Adipocyte (in vitro differentiated cells): ENCODE measurements around the gene FOXC2.
A peak's percentile ranks its signal among the peaks of the same experiment; 100 is the strongest.

Experiments used
- DNase-seq: peaks from one replicate; pipeline ENCODE4 v3.0.0-alpha.2; 2015; ENCODE audit warnings: low read depth
- H3K27me3 ChIP-seq: replicated peaks from 2 replicates; pipeline ENCODE4 v1.7.0; 2013; ENCODE audit warnings: mild to moderate bottlenecking, low read length, moderate library complexity; ENCODE audit not compliant: control insufficient read depth, insufficient read depth
- H3K36me3 ChIP-seq: 2 replicates; pipeline ENCODE4 v1.7.0; 2013; ENCODE audit warnings: low read length, mild to moderate bottlenecking, moderate library complexity; ENCODE audit not compliant: control insufficient read depth, insufficient read depth, severe bottlenecking
- H3K4me1 ChIP-seq: 2 replicates; pipeline ENCODE4 v1.7.0; 2013; ENCODE audit warnings: mild to moderate bottlenecking, low read length, moderate library complexity; ENCODE audit not compliant: control insufficient read depth, insufficient read depth
- H3K4me3 ChIP-seq: 2 replicates; pipeline ENCODE4 v1.7.0; 2013; ENCODE audit warnings: mild to moderate bottlenecking, low read length, moderate library complexity
- H3K9ac ChIP-seq: 2 replicates; pipeline ENCODE4 v1.7.0; 2013; ENCODE audit warnings: mild to moderate bottlenecking, low read length, moderate library complexity
- H3K9me3 ChIP-seq: 2 replicates; pipeline ENCODE4 v1.7.0; 2013; ENCODE audit warnings: mild to moderate bottlenecking, low read length, moderate library complexity; ENCODE audit not compliant: control insufficient read depth

Gene FOXC2

DNA sequence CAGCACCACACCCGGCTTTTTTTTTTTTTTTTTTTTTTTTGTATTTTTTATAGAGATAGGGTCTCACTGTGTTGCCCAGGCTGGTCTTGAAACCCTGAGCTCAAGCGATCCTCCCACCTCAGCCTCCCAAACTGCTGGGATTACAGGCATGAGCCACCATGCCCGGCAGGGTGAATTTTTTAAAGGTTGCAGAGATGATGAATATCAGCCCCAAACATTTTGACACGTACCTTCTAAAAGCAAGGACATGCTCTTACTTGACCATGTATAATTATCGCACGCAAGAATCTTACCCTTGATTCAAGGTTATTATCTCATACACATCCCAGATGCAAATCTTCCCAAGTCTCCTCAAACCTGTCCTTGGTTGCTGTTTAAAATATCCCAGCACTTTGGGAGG is 4.3 kb upstream of the FOXC2 start:
- Histone ChIP-seq H3K4me3 (no peak overlapping the region), H3K9ac (no peak overlapping the region), H3K9me3 (no peaks in the 10 kb centered on the region), H3K27me3 (peaks cover 15% of the 10 kb centered on the region), H3K4me1 (peaks cover 9% of the 10 kb centered on the region), H3K36me3 (no peaks in the 10 kb centered on the region)
- no peak for DNase-seq

DNA sequence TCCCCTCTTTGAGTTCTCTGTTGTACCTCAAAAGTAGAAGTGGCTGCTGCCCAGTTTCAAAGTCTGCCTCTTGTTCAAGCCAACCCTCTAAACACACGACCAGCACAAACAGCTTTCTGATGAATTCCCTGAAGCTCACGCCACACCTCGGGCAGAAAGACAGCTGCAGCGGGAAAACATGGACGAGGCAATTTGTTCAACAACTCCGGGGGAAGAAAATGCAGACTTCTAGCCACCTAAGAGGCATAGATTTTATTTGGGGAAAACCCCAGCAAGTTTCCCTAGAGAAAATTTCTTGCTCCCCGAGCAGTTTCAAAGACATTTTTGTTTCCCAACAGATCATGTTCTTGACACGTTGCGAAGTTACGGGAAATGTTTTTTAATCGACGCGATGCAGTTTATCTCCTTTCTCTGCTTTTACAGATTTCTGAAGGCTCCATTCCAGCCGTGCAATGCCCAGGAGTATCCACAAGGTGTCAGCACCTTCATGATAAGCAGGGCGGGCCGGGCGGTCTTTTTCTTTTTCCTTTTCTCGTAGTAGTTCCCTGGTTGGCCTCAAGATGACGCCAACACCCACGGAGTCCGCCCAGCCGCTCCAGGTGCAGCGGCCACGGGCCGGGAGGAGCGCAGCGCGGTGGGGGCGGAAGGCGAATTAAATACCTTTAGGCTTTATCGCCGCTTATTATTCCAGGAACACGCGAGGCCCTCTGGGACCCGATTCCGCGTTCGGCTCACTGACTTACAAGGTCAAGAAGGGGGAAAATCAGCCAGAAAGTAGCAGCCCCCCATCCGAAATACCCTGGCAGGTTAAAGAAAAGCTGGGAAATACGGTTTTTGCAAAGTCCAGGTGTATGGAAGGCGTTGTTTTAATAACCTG is 2.9 kb upstream of the FOXC2 start:
- H3K9ac ChIP-seq = peak overlapping the region; percentile 53
- peaks cover 9% of the 10 kb centered on the region for H3K4me1 ChIP-seq
- no peaks in the 10 kb centered on the region for H3K36me3 ChIP-seq
- H3K9me3 ChIP-seq = no peaks in the 10 kb centered on the region
- peaks cover 12% of the 10 kb centered on the region for H3K27me3 ChIP-seq
- H3K4me3 ChIP-seq = peak overlapping the region; percentile 73
- peak; percentile 97 for DNase-seq

DNA sequence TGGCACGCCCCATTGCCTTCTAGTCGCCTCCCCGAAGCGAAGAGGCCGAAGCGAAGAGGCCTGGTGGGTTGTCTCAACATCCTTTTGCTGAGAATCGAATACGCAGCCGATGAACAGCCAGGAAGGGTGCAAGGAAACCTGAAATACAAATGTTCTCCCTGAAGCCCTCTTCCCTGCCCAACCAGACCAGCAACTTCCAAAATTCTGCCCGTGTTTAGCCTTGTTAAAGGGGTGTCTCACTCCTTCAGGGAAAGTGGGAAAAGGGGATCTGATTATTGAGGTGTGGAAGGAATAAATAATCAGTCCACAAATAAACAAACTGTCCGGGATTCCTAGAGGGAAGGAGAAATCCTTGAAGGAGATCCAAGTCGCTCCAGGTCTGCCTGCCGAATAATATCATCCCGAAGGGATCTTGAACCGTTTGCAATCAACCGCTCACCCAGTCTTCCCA is 1.4 kb upstream of the FOXC2 start:
- Histone ChIP-seq H3K9me3 (no peaks in the 10 kb centered on the region), H3K4me1 (peaks cover 9% of the 10 kb centered on the region), H3K36me3 (no peaks in the 10 kb centered on the region), H3K9ac (peak overlapping the region; percentile 53), H3K4me3 (peak overlapping the region; percentile 81), H3K27me3 (peaks cover 9% of the 10 kb centered on the region)
- no peak for DNase-seq

DNA sequence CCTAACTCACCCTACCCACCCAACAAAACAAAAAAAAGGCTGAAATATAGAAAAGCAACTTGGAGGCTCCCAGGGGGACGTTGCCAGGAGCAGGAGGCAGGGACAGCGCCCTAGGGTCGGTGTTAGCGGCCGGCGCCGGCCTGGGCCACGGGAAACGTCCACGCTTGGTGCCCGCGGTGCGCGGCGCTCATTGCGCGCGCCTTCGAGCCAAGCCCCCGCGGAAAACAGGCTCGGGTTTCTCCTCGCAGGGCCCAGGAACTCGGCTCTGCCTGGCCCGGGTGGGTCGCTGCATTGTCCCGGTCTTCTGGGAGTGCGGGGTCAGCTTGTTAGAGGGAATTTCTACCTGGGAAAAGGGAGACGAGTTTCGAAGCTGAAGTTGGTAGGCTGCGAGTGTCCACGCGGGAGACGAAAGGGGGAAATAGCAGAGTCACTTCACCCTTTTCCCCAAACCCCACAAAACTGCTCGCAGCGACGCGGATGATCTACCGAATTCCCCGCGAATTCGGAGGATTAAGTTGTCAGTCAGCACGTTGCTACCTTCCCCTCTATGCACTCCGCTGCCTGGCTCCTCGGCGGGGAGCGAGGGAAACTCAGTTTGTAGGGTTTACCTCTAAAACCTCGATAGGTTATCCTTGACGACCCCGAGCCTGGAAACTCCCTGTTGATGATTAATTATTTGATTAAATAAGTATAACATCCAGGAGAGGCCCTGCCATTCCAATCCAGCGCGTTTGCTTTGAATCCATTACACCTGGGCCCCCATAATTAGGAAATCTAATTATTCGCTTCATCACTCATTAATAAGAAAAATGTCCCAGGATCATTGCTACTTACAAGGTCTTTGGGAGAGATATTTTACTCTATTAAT is 751 bp upstream of the FOXC2 start:
- Histone ChIP-seq H3K36me3 (no peaks in the 10 kb centered on the region), H3K4me1 (peaks cover 15% of the 10 kb centered on the region), H3K9me3 (no peaks in the 10 kb centered on the region), H3K9ac (peak overlapping the region; percentile 53), H3K4me3 (peak overlapping the region; percentile 81), H3K27me3 (peaks cover 9% of the 10 kb centered on the region)
- no peak for DNase-seq

DNA sequence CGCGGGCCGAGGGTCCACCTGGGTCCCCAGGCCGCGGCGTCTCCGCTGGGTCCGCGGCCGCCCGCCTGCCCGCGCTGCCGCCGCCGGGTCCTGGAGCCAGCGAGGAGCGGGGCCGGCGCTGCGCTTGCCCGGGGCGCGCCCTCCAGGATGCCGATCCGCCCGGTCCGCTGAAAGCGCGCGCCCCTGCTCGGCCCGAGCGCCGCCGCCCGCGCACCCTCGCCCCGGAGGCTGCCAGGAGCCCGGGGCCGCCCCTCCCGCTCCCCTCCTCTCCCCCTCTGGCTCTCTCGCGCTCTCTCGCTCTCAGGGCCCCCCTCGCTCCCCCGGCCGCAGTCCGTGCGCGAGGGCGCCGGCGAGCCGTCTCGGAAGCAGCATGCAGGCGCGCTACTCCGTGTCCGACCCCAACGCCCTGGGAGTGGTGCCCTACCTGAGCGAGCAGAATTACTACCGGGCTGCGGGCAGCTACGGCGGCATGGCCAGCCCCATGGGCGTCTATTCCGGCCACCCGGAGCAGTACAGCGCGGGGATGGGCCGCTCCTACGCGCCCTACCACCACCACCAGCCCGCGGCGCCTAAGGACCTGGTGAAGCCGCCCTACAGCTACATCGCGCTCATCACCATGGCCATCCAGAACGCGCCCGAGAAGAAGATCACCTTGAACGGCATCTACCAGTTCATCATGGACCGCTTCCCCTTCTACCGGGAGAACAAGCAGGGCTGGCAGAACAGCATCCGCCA is 504 bp downstream of the FOXC2 start:
- Histone ChIP-seq H3K27me3 (peaks cover 3% of the 10 kb centered on the region), H3K36me3 (no peaks in the 10 kb centered on the region), H3K9me3 (no peaks in the 10 kb centered on the region), H3K9ac (peak overlapping the region; percentile 87), H3K4me3 (peak overlapping the region; percentile 81), H3K4me1 (peaks cover 21% of the 10 kb centered on the region)
- peak; percentile 86 for DNase-seq

DNA sequence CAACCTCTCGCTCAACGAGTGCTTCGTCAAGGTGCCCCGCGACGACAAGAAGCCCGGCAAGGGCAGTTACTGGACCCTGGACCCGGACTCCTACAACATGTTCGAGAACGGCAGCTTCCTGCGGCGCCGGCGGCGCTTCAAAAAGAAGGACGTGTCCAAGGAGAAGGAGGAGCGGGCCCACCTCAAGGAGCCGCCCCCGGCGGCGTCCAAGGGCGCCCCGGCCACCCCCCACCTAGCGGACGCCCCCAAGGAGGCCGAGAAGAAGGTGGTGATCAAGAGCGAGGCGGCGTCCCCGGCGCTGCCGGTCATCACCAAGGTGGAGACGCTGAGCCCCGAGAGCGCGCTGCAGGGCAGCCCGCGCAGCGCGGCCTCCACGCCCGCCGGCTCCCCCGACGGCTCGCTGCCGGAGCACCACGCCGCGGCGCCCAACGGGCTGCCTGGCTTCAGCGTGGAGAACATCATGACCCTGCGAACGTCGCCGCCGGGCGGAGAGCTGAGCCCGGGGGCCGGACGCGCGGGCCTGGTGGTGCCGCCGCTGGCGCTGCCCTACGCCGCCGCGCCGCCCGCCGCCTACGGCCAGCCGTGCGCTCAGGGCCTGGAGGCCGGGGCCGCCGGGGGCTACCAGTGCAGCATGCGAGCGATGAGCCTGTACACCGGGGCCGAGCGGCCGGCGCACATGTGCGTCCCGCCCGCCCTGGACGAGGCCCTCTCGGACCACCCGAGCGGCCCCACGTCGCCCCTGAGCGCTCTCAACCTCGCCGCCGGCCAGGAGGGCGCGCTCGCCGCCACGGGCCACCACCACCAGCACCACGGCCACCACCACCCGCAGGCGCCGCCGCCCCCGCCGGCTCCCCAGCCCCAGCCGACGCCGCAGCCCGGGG is 1.3 kb downstream of the FOXC2 start:
- peaks cover 25% of the 10 kb centered on the region for H3K4me1 ChIP-seq
- H3K4me3 ChIP-seq = peak overlapping the region; percentile 81
- DNase-seq = peak; percentile 75
- peak overlapping the region; percentile 87 for H3K9ac ChIP-seq
- peaks cover 5% of the 10 kb centered on the region for H3K27me3 ChIP-seq
- H3K36me3 ChIP-seq = no peaks in the 10 kb centered on the region
- no peaks in the 10 kb centered on the region for H3K9me3 ChIP-seq

DNA sequence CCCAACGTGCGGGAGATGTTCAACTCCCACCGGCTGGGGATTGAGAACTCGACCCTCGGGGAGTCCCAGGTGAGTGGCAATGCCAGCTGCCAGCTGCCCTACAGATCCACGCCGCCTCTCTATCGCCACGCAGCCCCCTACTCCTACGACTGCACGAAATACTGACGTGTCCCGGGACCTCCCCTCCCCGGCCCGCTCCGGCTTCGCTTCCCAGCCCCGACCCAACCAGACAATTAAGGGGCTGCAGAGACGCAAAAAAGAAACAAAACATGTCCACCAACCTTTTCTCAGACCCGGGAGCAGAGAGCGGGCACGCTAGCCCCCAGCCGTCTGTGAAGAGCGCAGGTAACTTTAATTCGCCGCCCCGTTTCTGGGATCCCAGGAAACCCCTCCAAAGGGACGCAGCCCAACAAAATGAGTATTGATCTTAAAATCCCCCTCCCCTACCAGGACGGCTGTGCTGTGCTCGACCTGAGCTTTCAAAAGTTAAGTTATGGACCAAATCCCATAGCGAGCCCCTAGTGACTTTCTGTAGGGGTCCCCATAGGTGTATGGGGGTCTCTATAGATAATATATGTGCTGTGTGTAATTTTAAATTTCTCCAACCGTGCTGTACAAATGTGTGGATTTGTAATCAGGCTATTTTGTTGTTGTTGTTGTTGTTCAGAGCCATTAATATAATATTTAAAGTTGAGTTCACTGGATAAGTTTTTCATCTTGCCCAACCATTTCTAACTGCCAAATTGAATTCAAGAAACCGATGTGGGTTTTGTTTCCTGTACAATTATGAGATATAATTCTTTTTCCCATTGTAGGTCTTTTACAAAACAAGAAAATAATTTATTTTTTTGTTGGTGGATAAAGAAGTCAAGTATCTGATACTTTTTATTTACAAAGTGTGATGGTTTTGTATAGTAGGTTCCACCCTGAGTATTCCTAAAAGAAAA is 2.3 kb downstream of the FOXC2 start:
- peak overlapping the region; percentile 81 for H3K4me3 ChIP-seq
- no peaks in the 10 kb centered on the region for H3K9me3 ChIP-seq
- H3K27me3 ChIP-seq = peaks cover 3% of the 10 kb centered on the region
- H3K9ac ChIP-seq = peak overlapping the region; percentile 87
- DNase-seq = peak; percentile 49
- H3K36me3 ChIP-seq = no peaks in the 10 kb centered on the region
- H3K4me1 ChIP-seq = peaks cover 24% of the 10 kb centered on the region

DNA sequence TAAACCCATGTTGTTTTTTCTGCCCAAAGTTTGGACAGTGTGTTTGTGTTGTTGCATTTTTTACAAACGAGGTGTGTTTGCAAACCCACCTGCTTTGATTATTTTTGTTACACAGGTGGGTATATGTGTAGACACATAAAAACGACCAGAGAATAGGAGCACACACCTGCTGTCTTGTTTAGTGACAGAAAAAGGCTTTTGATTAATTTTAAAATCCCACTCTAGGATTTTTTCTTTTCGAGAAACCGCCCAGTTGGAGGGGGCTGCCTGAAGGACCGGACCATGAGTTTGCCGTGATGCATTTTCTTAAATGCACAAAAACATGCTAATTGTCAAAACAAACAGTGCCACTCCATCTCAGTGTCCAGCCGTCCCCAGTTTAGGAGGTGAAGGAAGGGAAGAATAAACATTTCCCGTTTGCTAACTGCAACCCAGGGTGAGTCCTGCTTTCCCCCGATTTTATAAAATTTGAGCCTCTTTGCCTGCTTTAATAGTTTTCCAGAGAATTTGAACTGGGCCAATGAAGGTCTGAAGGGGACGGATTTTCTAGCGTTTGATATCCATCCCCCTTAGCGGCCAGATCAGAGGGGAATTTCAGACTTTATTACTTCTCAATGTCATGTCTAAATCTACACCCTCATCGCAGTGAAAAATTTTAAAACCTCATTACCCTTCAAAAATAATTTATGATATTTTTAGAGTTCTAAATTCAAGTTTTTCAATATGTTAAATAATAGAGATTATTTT is 3.2 kb downstream of the FOXC2 start:
- peak overlapping the region; percentile 81 for H3K4me3 ChIP-seq
- no peaks in the 10 kb centered on the region for H3K9me3 ChIP-seq
- DNase-seq = peak; percentile 31
- peaks cover 3% of the 10 kb centered on the region for H3K27me3 ChIP-seq
- H3K36me3 ChIP-seq = no peaks in the 10 kb centered on the region
- peaks cover 24% of the 10 kb centered on the region for H3K4me1 ChIP-seq
- H3K9ac ChIP-seq = peak overlapping the region; percentile 87
